ENCODE results near the gene DISC1.
"Not testable (repeated sequence)": the region's sequence is repeated elsewhere in the genome, so short reads cannot be mapped to it uniquely, and the experiment has no call there.

The DISC1 gene

DNA sequence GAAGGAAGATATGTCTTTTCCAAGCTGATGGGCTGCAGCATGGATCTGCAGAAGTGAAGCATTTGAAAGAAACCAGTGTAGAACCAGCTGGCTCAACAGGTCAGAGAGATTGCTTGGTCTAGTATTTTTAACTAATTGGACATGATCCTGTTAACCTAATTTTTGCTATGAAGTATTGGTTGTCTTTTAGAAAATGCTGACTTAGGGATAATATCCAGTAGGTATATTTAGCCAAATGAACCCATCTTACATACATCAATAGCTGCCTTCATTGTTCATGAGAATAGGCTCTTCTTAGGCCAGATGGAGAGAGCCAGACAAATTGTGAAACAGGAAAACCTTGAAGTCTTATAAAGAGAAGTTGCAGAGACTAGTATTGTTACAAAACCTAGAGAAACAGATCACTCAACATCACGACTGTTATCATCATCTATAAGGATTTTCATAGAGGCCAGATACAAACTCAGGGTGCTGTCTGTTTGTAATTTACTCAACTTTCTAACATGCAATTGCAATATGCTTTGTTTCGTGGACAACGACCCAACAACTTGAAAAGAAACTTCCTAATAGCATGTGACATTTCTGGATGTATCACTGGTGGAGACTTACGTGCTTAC is 148.2 kb downstream of the DISC1 start:
- DNase-seq (ENCODE audit: low spot score): no peak

DNA sequence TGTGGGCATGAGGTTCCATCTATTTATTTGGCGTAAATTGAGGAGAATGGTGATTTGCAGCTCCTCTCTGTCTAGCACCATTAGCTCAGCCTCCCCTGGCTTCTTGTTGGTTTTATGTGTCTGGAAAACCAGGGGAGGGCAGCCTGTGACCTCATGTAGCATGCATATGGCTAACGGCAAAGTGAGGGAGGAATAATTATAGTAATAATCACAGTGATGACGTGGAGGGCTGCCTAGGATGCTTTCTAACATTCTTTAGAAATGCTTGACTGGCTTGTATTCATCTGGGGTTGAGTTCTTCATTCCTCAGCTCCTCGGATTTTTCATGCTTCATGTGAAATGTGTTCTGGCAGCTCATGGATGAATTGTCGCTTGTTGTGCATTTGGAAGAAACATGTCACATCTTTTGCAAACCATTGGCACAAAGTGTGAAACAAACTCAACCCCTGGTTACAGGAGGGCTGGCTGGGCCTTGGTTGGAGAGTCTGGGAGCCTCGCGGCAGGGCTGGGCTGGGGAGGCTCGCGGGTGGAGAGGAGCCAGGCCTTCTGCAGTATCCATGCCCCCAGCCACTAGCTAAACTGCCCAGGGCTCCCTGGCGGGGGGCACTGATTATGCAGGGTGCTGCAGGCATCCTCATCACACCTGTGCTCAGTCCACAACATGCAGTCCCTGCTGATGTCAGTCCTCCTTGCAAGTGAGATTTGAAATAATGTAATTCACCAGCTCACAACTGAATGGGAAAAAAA is 149.6 kb downstream of the DISC1 start:
- no peak for DNase-seq (ENCODE audit: low spot score)

DNA sequence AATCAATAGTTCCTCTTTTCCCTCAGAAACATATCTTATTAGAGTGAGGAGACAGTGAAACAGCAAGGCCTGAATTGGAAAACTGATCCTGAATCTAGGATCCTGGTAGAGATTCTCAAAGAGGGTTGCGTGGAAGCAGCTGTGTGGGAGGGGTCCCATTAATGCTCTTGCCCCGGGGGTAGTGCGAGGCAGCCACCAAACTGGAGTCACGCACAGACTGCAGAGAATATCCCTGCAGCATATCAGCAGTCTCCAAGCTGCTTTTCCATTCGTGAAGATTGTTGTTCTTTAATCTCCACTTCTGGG is 150.1 kb downstream of the DISC1 start:
- no peak for DNase-seq (ENCODE audit: low spot score)

DNA sequence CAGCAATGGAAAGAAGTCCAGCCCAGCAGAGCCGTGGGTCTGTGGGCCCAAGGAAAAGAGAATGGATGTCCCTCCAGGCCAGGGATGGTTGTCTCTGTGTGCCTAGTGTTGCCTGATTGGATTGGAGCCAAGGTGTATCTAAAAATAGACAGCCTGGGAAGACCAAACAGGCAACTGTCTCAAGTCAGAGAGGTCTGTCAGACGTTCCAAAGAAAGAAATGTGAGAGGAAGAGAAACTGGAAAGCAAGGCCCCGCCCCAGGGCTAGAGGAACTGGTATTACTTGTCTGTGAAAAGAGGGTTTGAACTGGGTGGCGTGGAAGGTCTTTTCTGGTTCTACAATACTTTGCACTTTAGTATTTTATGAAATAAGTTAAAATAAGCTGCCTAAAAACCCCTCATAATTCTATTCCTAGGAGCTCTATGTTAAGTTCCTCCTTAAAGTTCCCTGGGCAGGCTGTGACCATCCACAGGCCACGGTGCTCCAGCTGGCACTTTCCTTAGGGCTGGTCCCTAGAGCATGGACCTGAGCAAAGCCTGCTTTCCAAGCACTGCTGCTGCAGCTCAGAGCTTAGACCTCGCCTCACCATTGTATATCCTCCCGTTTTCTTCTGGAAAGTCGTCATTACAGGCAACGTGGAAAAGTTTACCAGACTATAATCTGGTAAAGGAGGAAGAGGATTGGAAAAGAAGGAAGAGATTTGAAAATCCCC is 151.6 kb downstream of the DISC1 start:
- no peak for DNase-seq (ENCODE audit: low spot score)

DNA sequence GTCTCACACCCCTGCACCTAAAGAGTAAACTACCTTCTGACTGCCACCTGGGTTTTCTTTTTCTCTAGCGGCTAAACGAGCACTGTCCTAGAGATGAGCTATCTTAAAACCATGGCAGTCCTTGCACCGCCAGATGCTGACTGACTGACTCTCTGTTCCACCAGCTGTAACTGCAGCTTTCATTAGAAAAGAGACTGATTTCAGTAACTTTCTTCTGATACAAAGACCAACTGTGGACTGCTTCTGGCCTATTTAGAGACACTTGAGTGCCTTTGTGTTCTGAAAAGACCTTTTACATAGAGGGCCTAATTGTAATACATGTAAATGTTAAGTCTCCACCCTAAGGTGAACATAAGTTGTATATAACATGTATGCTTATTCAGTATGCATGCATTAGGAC is 152.5 kb downstream of the DISC1 start:
- DNase-seq (ENCODE audit: low spot score): no peak

DNA sequence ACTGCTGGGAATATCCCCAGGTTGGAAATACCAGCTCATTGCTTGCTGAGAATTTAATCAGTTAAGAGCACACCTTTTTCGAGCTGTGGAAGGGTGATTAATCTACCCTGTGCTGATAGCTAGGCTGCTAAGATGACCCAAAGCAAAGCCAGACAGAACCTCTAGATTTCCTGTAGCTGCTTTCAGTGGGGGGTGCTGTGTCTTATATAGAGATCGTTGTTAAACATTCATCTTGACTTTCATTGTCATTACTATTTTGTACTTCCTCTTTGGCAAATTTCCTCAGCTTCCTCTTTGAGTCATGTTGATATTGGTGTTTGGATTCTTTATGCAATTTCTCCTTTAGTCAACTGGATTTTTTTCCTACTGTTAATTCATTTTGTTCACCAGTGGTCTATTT is 155.3 kb downstream of the DISC1 start:
- no peak for DNase-seq (ENCODE audit: low spot score)

DNA sequence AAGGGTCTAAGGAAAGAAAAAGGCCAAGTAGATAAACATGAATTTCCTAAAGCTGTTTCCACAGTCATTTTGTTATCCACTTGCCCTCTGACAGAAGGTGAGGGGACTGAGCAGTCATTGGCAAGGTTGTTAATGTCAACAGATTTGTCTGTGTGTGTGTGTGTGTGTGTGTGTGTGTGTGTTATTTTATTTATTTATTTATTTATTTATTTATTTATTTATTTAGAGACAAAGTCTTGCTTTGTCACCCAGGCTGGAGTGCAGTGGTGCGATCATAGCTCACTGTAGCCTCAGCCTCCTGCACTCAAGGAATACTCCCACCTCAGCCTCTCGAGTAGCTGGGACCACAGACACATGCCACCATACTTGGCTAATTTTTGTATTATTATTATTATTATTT is 158.5 kb downstream of the DISC1 start:
- not testable (repeated sequence) for DNase-seq (ENCODE audit: low spot score)

DNA sequence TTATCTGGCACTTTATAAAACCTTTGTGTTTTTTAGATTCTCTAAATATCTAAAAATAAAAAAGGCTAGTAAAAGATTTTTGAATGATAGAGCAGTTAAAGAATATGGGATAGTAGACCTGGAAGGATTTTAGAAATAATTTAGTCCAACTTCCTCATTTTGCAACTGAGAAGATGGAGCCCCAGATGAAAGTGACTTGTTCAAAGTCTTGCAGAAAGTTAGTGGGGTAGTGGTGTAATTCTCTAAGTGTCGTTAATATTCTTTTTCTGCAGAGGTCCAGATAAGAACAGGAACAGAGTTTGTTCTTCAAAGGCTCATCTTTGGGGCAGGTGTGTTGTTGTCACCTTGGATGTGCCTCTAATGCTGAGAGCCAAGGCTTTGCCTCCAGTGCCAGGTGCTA is 159.5 kb downstream of the DISC1 start:
- no peak for DNase-seq (ENCODE audit: low spot score)

DNA sequence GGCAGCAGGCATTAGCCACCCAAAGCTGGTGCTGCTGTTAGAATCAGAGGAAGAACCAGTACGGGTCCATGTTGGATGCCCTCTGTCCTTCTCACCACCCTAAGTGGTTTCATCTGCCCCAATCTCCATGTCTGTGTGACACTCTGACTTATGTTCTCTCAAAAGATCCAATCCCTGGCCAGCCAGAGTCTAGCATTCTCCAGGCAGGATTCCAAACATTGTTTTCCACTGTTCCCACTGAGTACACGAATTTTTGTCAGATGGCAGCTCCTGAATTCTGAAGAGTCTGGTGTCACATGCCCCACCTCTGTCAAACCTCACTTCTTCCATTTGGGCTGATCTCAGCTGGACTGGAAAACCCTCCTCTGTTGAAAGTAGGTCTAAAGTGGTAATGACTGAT is 166.0 kb downstream of the DISC1 start:
- DNase-seq (ENCODE audit: low spot score): no peak

DNA sequence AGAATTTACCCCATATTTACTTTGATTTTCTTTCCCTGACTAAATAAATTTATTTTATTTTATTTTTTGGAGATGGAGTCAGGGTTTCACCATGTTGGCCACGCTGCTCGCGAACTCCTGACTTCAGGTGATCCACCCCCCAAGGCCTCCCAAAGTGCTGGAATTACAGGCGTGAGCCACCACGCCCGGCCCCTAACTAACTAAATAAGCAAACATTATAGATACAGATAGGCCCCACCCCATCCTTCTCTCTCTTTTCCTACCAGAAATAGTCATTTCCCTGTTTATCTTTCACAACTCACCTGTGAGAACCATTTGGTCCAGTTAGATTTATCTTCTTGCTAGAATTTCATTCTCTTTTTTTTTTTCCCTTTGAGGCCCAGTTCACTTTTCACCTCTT is 167.3 kb downstream of the DISC1 start:
- DNase-seq (ENCODE audit: low spot score): no peak

DNA sequence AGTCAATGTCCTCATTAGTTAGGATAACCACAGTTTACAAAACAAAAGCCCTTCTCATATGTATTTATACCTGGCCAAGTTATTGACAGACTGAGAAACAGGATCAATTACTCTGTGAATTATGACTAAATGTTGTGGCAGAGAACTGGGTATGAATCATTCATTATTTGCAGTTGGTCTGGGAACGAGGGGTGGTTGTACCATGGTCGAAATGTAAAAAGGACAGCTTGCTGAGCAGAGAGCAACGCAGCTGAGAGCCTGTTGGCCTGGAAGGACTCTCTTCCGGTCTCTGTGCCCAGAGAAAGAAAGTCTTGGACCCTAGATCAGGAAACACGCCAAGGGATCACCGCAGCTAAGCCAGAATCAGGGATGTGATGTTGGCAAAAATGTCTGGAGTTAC is 169.6 kb downstream of the DISC1 start:
- no peak for DNase-seq (ENCODE audit: low spot score)

DNA sequence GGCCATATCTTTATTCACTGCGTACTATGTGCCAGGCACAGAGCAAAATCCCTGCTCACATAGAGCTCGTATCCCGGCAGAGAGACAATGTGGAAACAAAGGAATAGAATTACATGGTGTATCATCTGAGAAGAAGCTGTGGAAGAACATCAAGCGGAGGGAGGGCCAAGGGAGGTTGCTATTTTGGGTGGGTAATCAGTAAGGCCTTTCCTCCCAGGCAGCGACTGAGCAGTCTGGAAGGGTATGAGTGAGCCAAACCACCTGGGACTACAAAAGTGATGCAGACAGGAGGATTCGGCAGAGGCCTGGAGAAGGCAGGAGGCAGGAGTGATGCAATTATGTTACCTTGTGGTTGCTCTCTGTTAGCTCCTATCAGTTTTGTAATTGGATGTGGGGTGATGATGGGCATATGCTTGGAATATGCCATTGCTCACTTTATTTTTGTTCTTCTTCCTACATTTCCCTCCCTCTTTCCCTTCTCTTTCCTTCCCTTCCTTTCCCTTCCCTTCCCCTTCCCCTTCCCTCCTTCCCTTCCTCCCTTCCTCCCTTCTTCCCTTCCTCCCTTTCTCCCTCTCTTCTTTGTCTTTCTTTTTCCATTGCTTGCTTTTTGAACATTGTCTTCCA is 172.9 kb downstream of the DISC1 start:
- no peak for DNase-seq (ENCODE audit: low spot score)

DNA sequence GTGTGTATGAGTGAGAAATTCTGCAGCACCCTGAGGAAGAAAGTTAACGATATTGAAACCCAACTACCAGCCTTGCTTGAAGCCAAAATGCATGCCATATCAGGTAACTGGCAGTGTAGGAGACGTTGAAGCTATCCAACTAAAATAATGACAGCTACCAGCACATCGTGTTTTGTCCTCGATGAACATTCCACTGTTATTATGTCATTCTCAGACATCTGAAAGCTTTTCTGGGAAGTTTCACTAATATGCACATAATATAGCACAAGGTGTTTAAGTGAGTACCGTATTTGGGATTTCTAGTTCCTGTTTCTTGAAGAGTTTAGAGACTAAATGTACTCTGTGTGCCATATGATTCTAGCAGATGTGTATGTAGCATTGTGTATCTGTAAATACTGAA is 173.5 kb downstream of the DISC1 start:
- no peak for DNase-seq (ENCODE audit: low spot score)

DNA sequence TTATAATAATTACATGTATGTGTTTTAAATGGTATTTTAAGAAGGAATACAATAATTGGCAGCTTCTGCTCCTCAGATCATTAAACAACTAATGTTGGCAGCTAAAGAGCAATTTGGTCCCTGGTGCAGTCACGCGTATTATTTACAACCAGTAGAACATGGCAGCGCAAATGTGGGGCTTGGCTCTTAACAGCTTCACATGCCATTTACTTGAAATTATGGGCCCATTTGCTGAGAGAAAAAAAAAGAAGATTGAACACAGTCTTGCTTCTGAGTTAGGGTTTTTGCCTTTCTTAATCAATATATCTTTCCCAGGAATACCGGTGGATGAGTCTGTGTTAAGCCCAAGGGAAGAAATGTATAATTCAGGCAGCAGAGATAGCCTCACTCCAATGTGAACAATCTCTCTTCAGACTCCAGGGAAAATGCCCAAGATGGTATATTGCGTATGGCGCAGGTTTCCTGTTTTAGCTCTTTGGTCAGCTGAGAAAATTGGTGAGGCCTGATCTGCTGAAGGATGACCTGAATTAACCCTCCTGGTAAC is 174.5 kb downstream of the DISC1 start:
- no peak for DNase-seq (ENCODE audit: low spot score)

DNA sequence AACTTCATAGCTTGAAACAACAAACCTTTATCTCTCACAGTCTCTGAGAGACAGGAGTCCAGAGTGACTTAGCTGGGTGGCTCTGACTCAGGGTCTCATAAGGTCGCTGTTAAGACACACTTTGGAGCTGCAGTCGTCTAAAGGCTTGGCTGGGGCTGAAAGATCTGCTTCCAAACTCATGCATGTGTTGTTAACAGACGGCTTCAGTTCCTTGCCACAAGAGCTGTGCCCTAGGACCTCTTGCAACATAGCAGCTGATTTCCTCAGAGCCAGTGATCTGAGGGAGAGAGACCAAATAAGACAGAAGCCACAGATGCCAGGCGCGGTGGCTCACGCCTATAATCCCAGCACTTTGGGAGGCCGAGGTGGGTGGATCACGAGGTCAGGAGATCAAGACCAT is 176.8 kb downstream of the DISC1 start:
- DNase-seq (ENCODE audit: low spot score): no peak

DNA sequence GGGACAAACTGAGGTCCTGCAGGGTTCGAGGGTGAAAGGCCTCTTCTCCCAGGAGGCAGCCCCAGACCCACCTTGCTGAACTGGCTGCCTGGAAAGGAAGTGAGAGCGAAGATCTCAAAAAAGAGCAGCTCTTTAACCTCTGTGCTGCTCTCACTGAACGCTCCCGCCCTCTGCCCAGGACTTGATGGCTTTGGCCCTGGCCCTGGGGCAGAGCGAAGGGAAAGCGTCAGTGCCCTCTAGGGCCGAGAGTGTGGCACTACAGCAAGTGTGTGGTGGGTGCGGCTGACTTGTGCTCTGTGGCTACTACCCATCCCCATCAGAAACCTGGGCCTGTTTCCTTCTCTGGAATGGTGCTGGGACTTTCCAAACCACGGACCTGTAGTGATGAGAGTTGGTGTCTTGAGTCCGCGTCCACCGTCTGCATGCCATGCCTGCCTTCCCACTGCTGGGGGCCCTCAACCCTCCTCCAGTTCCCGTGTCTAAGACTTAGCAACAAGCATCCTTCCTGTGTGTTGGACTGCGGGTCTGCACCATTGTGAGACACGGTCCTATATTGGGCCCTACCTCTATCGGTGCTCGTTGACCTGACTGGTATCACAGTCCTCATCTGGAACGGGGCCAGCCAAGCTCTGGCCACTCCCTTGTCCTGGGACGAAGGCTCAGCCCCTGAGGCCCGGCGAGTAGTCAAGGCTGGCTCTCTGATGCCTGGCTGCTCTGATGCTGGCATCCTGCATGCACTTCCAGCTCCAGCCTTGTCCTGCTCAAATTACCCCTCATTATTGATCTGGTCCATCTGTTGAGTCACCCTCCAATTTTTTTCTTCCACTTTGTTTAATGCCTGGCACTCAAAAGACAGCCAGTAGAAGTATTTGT is 180.3 kb downstream of the DISC1 start:
- DNase-seq (ENCODE audit: low spot score): peak; percentile 49

DNA sequence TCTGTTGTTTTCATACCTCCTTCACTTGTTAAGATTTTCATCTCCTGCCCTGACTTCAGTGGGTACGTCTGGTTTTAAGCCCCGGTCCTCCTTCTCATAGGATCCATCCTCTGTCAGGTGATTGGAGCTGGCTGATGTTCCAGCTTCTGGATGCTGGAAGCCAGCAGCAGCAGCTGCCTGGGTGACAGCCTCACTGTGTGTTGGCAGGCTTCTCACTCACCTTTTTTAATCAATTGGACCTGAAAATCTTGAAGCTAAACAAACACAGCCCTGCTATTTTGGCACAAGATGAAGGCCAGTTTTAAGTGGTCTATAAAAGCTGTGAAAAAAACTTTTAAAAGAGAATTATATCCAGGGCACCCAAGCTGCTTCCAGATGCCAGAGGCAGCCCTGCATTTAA is 181.0 kb downstream of the DISC1 start:
- DNase-seq (ENCODE audit: low spot score): no peak

DNA sequence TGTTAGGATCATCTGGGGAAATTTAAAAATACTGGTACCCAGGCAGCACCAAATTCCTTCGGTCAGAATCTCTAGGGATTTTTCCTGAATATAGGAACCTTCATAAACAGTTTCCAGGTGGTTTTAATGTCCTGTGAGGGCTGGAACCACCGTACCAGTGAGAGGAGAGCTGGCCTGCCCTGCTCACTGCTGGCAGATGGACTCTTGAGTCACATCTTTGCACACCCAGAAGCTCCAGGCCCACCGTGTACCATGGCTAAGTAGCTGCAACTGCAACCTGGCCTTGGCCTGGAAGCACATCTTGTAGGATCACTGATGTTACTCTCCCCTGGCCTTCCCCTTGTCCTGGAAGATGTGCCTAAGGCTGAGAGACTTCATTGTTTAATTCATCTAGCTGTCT is 181.5 kb downstream of the DISC1 start:
- no peak for DNase-seq (ENCODE audit: low spot score)

DNA sequence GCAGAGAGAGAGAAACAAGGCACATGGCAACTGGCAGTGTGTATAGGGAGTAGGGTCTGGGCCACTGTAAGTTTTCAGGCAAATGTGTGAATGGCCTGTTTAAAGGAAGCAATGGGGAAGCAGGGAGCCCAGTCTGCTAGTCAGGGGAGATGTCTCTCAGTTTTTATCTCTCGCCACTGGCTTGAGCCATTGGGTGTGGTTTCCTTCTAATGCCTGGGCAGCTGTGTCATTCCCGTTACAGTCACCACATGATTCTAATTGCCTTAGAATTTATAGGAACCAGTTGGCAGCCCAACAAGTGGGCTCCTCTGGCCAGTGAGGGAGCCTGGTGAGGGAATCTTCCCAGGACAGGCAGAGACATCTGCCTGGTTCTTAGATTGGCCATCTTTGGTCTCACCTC is 182.4 kb downstream of the DISC1 start:
- DNase-seq (ENCODE audit: low spot score): peak; percentile 45

DNA sequence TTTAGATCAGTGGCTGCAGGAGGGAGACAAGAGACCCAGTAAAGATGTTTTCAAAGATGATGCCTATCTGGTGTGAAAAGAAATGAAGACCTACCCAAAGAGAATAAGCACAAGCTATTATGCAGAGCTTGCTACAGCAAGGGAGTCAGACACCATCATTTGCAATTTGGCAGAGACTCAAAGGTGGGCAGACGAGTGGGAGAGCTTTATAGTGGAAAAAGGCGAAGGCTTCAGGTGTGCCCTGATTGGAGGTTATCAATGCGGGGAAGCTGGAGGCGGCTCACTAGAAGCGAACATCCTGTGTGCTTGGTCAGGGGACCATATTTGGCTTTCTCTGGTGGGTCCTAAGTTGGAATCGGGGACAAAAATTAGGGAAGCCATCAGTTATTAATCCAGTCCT is 183.8 kb downstream of the DISC1 start:
- DNase-seq (ENCODE audit: low spot score): no peak

DNA sequence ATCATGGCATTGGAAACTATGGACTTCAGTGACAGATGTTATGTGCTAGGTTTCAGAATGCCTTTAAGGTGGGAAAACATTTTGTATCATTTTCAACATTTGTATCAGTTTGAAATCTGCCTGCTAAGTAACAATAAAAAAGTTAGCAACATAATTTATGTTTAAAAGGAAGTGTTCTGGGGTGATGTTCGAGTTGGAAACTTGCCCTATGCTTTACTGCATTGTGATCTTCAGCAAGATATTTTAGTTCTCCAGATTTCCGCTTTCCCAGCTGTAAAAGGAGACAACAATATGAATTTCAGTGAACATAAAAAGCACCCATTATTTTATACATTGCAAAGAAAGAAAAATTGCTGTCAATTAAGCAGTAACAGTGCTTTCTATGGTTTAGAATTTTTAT is 187.4 kb downstream of the DISC1 start:
- no peak for DNase-seq (ENCODE audit: low spot score)

DNA sequence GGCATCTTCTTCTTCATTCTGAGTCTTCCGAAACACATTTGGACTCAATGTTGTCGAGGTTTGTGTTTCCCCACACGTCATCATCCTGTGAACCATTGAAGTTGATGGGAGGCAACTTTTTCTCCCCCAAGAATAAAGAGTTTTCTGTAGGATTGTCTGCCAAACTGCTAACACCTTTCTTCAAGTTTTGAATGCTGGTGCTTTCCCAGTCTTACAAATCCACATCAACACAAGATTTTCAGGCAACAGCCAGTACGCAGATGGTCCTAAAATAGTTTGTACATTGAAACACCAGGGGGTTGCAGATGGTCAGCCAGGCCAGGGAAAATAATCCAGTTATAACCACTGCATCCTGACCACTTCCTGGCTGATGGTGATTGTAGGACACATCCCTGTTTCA is 187.9 kb downstream of the DISC1 start:
- DNase-seq (ENCODE audit: low spot score): no peak
